Measurements from ENCODE around the gene OMG. TPM values are rescaled to one million over a fixed set of nuclear protein-coding genes. Genes with fewer than 3 reads are reported as not detected.
"Not testable (repeated sequence)": the region's sequence is repeated elsewhere in the genome, so short reads cannot be mapped to it uniquely, and the experiment has no call there.

Gene OMG
- total and polyA plus RNA-seq, 5 experiments from 2014 or later, result 0.70 to 1.3 TPM; not detected in 3

DNA sequence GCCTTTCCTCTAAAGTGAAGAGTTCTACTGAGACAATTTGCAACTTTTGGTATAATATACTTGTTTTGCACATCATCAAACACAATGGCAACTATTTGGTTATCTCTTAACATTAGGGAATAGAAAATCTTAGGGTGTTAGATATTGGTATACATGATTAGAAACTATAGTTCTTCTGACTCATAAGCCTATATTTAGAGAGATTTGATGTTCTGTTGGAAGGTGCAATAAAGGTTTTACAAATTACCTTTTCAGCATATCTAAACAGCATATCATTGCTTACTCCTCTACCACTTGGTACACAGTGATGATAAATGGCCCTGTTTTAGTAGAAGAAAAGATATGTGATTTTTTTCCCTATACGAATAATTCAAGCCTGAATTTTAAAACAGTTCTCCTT is 10.6 kb upstream of the OMG start:
- Mint-ChIP-seq H3K4me3 (peak overlapping the region; percentile 79 to 98 (median 94)), H3K27ac (peak overlapping the region; percentile 94 to 99 (median 98)), H3K36me3 (peaks cover 26 to 43% (median 36%) of the 10 kb centered on the region in 3 donors), H3K27me3 (no peaks in the 10 kb centered on the region), H3K4me1 (peaks cover 21 to 81% (median 67%) of the 10 kb centered on the region in 4 donors), H3K9me3 (peaks cover 0 to 17% (median 5%) of the 10 kb centered on the region in 9 donors)
- ATAC-seq (no peak), DNase-seq (no peak)
- POLR2A ChIA-PET, result interaction anchor here (0.6 to 2.5 kb wide), 5 partner anchors 9 to 347 kb away, joined by 3 to 10 read pairs (median 6); partner anchors contain the start of gene EVI2A

DNA sequence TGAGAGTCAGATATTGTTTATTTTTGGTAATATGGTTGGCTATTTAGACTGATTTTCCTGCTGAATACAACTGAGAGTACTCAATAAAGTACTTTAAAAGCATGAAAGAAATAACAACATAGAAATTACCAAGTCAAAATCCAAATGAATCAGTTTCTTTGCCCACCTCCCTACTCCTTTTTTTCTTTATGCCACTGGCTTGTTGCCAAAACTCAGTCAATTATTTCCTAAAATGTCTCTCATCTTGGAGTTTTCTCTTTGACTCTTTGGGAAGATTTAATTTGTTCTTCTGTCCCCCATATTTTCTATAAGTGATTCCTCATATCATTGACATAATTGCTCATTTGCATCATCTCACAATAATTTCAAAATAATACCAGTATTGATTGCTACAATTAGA is 2.6 kb upstream of the OMG start:
- DNase-seq (no peak), ATAC-seq (no peak)
- Mint-ChIP-seq H3K27me3 (no peaks in the 10 kb centered on the region), H3K9me3 (peaks cover 0 to 9% (median 2%) of the 10 kb centered on the region in 9 donors), H3K36me3 (peaks cover 17 to 23% (median 22%) of the 10 kb centered on the region in 3 donors), H3K4me1 (peaks cover 6 to 51% (median 42%) of the 10 kb centered on the region in 4 donors), H3K27ac (peak overlapping the region in 5 of 10 donors; percentile 4 to 74 (median 63)), H3K4me3 (no peak overlapping the region)
- POLR2A ChIA-PET, result no interaction called here

DNA sequence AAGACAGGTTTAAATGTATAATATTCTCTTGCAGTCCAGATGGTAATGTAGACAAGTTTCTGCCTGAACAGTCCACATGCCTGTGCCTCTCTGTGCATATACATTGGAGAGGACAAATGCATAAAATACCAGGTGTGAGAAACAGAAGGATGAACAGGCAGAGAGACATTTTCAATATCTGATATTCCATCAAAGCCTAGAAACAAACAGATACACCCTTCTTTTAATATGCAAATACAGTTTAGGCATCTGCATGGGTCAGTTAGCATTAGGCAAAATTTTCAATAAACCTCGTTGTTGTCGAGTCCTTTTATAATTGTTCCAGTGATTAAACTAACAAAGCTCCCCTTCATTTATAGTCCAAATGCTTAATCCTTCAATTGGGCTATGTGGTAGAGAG is 897 bp downstream of the OMG start:
- Mint-ChIP-seq H3K4me1 (peaks cover 4 to 23% (median 18%) of the 10 kb centered on the region in 4 donors), H3K36me3 (no peaks in the 10 kb centered on the region), H3K27me3 (no peaks in the 10 kb centered on the region)

DNA sequence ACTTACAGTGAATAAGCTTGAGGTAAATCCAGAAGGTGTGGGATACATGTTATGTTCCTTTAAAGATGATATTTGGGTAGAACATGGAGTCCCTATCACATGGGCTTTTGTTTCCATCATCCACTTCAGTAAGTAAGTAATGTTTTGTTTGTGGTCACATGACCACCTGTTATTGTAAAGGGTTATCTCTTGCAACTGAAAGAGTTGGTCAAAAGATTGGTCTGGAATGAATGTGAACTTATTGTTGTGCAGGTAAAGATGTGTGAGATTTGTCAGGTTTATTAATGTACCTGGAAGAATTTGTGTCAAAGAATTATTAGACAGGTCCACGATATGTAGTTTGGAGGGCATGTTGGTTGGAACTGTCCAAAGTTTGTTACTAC is 1.6 kb downstream of the OMG start:
- POLR2A ChIA-PET, result interaction anchor here (1.3 kb wide), 1 partner anchor 15 kb away, joined by 3 read pairs; no protein-coding TSS in a partner anchor
- Mint-ChIP-seq H3K9me3 (no peaks in the 10 kb centered on the region), H3K4me3 (no peak overlapping the region), H3K27me3 (no peaks in the 10 kb centered on the region), H3K36me3 (no peaks in the 10 kb centered on the region), H3K4me1 (peaks cover 3 to 19% (median 13%) of the 10 kb centered on the region in 4 donors), H3K27ac (no peak overlapping the region)
- DNase-seq, result no peak
- ATAC-seq, result no peak

More for the DNA sequence above, 897 bp downstream of the OMG start:
- ATAC-seq (no peak), DNase-seq (no peak)
- POLR2A ChIA-PET, result no interaction called here
- H3K27ac Mint-ChIP-seq, result no peak overlapping the region
- no peak overlapping the region for H3K4me3 Mint-ChIP-seq
- H3K9me3 Mint-ChIP-seq, result no peaks in the 10 kb centered on the region

DNA sequence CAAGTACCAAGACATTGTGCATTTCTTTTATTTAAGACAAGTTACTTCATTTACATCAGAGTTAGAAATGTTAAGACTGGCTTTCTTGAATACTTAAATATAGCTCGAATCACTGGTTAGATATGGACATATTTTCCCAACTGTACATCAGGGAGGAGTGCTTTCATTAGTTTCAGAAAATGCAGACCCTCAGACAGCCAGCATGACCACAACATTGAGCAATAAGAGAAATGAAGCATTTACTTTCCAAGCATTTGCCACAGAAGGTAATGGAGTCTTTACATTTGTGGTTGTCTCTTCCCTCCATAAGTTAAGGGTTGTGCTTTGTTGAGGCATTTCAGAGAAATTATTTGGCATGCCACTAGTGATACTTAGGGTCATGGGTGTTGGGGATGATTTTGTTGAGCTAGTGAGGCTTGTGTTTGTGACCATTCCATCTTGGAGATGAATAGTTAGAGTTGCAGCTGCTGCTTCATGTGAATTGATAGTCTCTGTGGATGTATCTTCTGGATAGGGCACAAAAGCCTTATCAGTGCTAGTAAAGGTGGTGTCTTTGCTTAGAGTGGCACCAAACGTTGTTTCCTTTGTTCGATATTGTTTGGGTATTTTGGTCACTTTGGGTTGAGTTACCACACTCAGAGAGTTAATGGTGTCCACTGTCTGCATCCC is 2.1 kb downstream of the OMG start:
- no peak for DNase-seq
- POLR2A ChIA-PET, result interaction anchor here (1.3 kb wide), 1 partner anchor 15 kb away, joined by 3 read pairs; no protein-coding TSS in a partner anchor
- no peak overlapping the region for H3K27ac Mint-ChIP-seq
- H3K36me3 Mint-ChIP-seq, result no peaks in the 10 kb centered on the region
- H3K4me1 Mint-ChIP-seq, result peaks cover 7 to 19% (median 16%) of the 10 kb centered on the region in 4 donors
- no peaks in the 10 kb centered on the region for H3K9me3 Mint-ChIP-seq
- no peak for ATAC-seq
- H3K27me3 Mint-ChIP-seq, result no peaks in the 10 kb centered on the region
- H3K4me3 Mint-ChIP-seq, result no peak overlapping the region

DNA sequence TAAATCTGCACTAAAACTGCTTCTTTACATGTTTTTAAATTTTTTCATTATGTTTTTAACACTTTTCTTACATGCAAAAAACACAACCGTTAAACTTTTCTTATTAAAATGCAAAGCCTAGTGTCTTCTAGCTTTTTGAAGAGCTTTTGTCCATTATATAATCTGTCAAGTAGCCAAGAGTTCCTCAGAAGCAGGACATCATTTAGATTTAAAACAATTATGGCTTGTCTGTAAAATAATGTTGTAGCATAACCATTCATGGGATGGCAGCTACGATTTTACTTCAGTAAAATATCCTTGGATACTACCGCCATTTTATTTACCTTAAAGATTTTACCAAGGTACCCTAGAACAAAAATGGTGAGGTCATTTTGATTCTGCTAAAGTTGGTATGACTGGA is 2.8 kb downstream of the OMG start:
- peaks cover 5 to 19% (median 11%) of the 10 kb centered on the region in 4 donors for H3K4me1 Mint-ChIP-seq

DNA sequence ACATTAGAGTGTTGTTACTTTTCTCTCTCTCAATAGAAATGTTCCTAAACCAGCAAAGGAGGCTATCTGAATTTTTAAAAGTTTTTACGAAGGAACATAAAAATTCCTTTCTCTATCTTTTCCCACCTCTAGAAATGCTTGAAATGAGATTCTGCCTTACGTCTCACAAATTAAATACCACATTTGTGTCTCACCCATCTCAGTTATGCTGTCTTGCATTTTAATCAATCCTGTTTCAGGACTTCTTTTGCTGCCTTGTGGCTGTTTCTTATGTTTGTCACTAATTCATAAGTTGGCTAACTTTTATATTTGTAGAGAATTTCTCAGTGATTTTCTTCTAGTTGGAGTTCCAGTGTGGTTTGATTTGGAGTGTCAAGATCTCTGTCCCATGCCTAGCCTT is 3.5 kb downstream of the OMG start:
- peaks cover 5 to 22% (median 16%) of the 10 kb centered on the region in 4 donors for H3K4me1 Mint-ChIP-seq
- no peaks in the 10 kb centered on the region for H3K27me3 Mint-ChIP-seq
- DNase-seq (no peak), ATAC-seq (no peak)
- H3K27ac Mint-ChIP-seq, result no peak overlapping the region
- no peaks in the 10 kb centered on the region for H3K9me3 Mint-ChIP-seq
- H3K36me3 Mint-ChIP-seq, result no peaks in the 10 kb centered on the region
- H3K4me3 Mint-ChIP-seq, result no peak overlapping the region
- POLR2A ChIA-PET, result no interaction called here

More for the DNA sequence above, 2.8 kb downstream of the OMG start:
- Mint-ChIP-seq H3K9me3 (no peaks in the 10 kb centered on the region), H3K36me3 (no peaks in the 10 kb centered on the region), H3K27me3 (no peaks in the 10 kb centered on the region), H3K27ac (no peak overlapping the region), H3K4me3 (no peak overlapping the region)
- ATAC-seq, result no peak
- POLR2A ChIA-PET, result no interaction called here
- DNase-seq, result no peak

DNA sequence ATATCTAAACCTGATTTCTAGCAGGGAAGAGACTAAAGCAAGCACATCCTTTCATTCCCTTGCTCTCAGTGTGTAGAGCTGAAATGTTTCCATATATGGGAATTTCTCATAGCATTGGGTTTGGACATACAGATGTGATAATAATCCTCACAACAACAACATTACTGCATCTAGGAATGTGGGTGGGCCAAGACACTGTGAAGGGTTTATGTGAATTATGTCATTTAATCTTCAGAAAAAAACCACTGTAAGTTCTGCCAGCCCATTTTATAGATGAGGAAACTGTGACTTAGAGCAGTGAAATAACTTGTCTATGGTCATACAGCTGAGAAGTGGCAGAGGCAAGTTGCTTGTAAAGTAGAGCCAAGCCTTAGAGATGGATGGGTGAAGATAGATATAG is 5.2 kb downstream of the OMG start:
- no peak overlapping the region for H3K4me3 Mint-ChIP-seq
- ATAC-seq, result no peak
- H3K9me3 Mint-ChIP-seq, result no peaks in the 10 kb centered on the region
- no peaks in the 10 kb centered on the region for H3K36me3 Mint-ChIP-seq
- no peaks in the 10 kb centered on the region for H3K27me3 Mint-ChIP-seq
- POLR2A ChIA-PET, result no interaction called here
- DNase-seq, result no peak
- H3K27ac Mint-ChIP-seq, result no peak overlapping the region
- peaks cover 9 to 27% (median 18%) of the 10 kb centered on the region in 4 donors for H3K4me1 Mint-ChIP-seq

DNA sequence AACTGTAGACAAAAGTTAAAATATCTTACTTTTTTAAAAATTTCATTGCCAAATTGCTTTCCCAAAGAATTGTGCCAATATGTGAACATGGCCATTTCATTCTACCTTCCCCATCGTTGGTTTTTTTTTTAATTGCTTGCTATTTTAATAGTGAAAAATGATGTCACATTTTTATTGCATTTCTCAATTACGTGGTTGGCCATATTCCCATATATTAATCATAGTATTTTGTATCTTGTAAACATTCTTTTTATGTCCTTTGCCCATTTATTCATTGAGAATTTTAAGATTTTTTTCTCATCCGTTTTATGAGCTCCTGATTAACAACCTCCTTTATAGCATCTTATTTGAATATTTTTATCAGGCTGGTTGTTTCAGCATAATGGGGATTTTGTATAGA is 7.2 kb downstream of the OMG start:
- peak overlapping the region in 2 of 10 donors; percentile 37 to 54 for H3K27ac Mint-ChIP-seq
- POLR2A ChIA-PET, result no interaction called here
- H3K9me3 Mint-ChIP-seq, result no peaks in the 10 kb centered on the region
- peak overlapping the region in 2 of 10 donors; percentile 44 to 57 for H3K4me3 Mint-ChIP-seq
- no peaks in the 10 kb centered on the region for H3K27me3 Mint-ChIP-seq
- no peaks in the 10 kb centered on the region for H3K36me3 Mint-ChIP-seq
- DNase-seq (no peak), ATAC-seq (no peak)
- H3K4me1 Mint-ChIP-seq, result peaks cover 9 to 27% (median 19%) of the 10 kb centered on the region in 4 donors

DNA sequence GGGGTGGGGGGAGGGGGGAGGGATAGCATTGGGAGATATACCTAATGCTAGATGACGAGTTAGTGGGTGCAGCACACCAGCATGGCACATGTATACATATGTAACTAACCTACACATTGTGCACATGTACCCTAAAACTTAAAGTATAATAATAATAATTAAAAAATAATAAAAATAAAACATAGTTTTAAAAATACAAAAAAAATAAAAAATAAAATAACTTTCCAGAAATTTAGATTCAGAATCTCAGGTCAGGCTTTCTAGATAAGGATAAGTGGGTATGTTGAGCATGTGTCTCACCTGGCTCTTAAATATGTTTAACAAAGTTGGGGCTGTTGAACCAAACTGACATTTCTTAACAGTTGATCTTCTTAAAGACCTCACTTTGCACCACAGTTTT is 9.1 kb downstream of the OMG start:
- ATAC-seq, H3K4me3 Mint-ChIP-seq, H3K27me3 Mint-ChIP-seq, H3K9me3 Mint-ChIP-seq, DNase-seq, POLR2A ChIA-PET, H3K36me3 Mint-ChIP-seq: not testable (repeated sequence)
- Mint-ChIP-seq H3K4me1 (peaks cover 9 to 27% (median 19%) of the 10 kb centered on the region in 4 donors), H3K27ac (peak overlapping the region in 1 of 10 donors; percentile 34)

DNA sequence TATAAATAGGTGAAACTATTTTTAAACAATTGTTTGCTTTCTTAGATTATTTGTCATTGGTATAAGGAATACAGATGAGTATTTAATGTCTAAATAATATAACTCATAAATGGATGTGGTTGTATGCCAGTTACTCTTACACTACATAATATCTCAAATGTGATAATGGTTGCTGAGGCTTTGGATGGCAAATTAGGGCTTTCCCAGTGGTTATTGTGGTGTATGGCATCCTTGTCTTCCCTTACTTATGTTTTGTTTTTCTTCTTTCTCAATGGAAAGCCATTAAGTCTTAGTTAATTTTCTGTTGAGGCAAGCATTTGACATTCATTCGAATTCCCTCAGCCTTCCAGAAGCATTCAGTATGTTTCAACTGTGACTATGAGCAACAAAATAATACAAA is 10.5 kb downstream of the OMG start:
- Mint-ChIP-seq H3K9me3 (no peaks in the 10 kb centered on the region), H3K36me3 (peaks cover 0 to 2% (median 0%) of the 10 kb centered on the region in 3 donors), H3K4me1 (peaks cover 9 to 27% (median 19%) of the 10 kb centered on the region in 4 donors), H3K27me3 (no peaks in the 10 kb centered on the region), H3K27ac (peak overlapping the region in 1 of 10 donors; percentile 6), H3K4me3 (no peak overlapping the region)
- ATAC-seq (no peak), DNase-seq (no peak)
- POLR2A ChIA-PET, result no interaction called here

DNA sequence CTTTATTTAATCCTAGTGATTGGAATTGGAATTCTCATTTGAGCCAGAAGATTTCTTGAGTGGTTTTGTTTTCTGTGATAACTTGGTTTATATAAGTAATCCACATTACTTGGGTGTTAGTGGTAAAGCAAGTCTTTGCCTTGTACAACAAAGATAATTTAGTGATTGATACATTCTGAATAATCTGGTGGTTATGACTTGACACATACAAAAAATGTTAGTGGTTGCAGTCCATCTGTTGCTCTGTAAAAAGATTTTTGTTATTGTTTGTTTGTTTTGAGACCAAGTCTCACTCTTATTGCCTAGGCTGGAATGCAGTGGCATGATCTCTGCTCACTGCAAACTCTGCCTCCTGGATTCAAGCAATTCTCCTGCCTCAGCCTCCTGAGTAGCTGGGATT is 13.2 kb downstream of the OMG start:
- POLR2A ChIA-PET, result interaction anchor here (0.7 kb wide), 1 partner anchor 11 kb away, joined by 3 read pairs; no protein-coding TSS in a partner anchor
- Mint-ChIP-seq H3K36me3 (peaks cover 0 to 2% (median 2%) of the 10 kb centered on the region in 3 donors), H3K27me3 (no peaks in the 10 kb centered on the region), H3K4me3 (no peak overlapping the region), H3K4me1 (peaks cover 3 to 16% (median 6%) of the 10 kb centered on the region in 4 donors), H3K27ac (no peak overlapping the region), H3K9me3 (no peaks in the 10 kb centered on the region)
- no peak for DNase-seq
- ATAC-seq, result no peak

DNA sequence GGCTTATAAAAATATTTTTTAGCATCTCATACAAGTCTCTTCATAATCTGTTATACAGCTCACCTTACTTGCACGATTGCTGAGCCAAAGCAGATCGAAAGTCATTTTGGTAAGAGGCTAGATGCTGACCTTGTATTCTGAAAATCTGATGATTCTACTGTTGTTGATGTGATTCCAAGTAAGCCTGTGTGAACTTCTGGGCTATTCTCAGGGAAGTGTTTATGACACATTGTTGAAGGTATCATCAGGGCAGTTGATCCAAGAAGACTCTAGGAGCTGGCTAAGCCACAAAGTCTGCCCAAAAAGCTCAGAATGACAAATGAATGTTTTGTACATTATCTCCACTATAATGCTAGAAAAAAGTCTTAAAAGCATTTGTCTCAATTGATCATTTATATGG is 16.0 kb downstream of the OMG start:
- Mint-ChIP-seq H3K27ac (no peak overlapping the region), H3K36me3 (peaks cover 0 to 6% (median 2%) of the 10 kb centered on the region in 3 donors), H3K4me3 (no peak overlapping the region), H3K4me1 (no peaks in the 10 kb centered on the region), H3K27me3 (no peaks in the 10 kb centered on the region), H3K9me3 (no peaks in the 10 kb centered on the region)
- ATAC-seq, result no peak
- POLR2A ChIA-PET, result interaction anchor here (1.0 kb wide), 1 partner anchor 26 kb away, joined by 7 read pairs; no protein-coding TSS in a partner anchor
- no peak for DNase-seq

Data from naive thymus-derived CD8-positive, alpha-beta T cell (primary cell).